Activated CD4-positive, CD25-positive, alpha-beta regulatory T cell (primary cell): ENCODE data around the gene LASP1NB.
"Not testable (repeated sequence)": the region's sequence is repeated elsewhere in the genome, so short reads cannot be mapped to it uniquely, and the experiment has no call there.

Source experiments
- DNase-seq, 4 experiments: peaks; one replicate each; lab custom pipeline; 2025; lab: John Stamatoyannopoulos, UW

LASP1NB gene

GRCh38 chr17:38918129-38918913, 7.1 kb upstream of the LASP1NB start:
- DNase-seq, result no peak

GRCh38 chr17:38918916-38919315, 6.5 kb upstream of the LASP1NB start:
- no peak for DNase-seq

- DNase-seq, result no peak
These were observed 5.9 kb upstream of the LASP1NB start for GRCh38 chr17:38919316-38920078.

GRCh38 chr17:38920374-38921291, 4.8 kb upstream of the LASP1NB start:
- no peak for DNase-seq

- no peak for DNase-seq
These were observed 3.5 kb upstream of the LASP1NB start for GRCh38 chr17:38921756-38922411.

GRCh38 chr17:38922538-38923297, 2.7 kb upstream of the LASP1NB start:
- no peak for DNase-seq

- DNase-seq, result no peak
These were observed 1.1 kb downstream of the LASP1NB start for GRCh38 chr17:38926293-38927070.

GRCh38 chr17:38930782-38931181, 5.4 kb downstream of the LASP1NB start:
- DNase-seq, result not testable (repeated sequence)

- not testable (repeated sequence) for DNase-seq
These were observed 8.5 kb downstream of the LASP1NB start for GRCh38 chr17:38933962-38934361.

- no peak for DNase-seq
These were observed 14.6 kb downstream of the LASP1NB start for GRCh38 chr17:38939987-38940386.

- DNase-seq, result no peak
These were observed 15.0 kb downstream of the LASP1NB start for GRCh38 chr17:38940404-38940803.

GRCh38 chr17:38942696-38943334, 17.4 kb downstream of the LASP1NB start:
- no peak for DNase-seq

GRCh38 chr17:38943607-38944006, 18.2 kb downstream of the LASP1NB start:
- no peak for DNase-seq

- no peak for DNase-seq
These were observed 21.8 kb downstream of the LASP1NB start for GRCh38 chr17:38947189-38947588.

GRCh38 chr17:38953800-38954199, 28.4 kb downstream of the LASP1NB start:
- not testable (repeated sequence) for DNase-seq

- no peak for DNase-seq
These were observed 32.9 kb downstream of the LASP1NB start for GRCh38 chr17:38958326-38958725.

GRCh38 chr17:38958756-38959155, 33.3 kb downstream of the LASP1NB start:
- DNase-seq, result no peak

- DNase-seq, result no peak
These were observed 34.1 kb downstream of the LASP1NB start for GRCh38 chr17:38959508-38959907.

- DNase-seq, result no peak
These were observed 35.0 kb downstream of the LASP1NB start for GRCh38 chr17:38960402-38960801.

GRCh38 chr17:38961413-38961812, 36.0 kb downstream of the LASP1NB start:
- DNase-seq, result no peak
